ENCODE results near the gene NBEA. TPM values are rescaled to one million over a fixed set of nuclear protein-coding genes. Genes with fewer than 3 reads are reported as not detected.

Gene NBEA
- total RNA-seq (2022; extraction: Qiagen RNA extraction), result 1.9 to 2.1 TPM (median 1.9 TPM) in 5 replicates

GRCh38 chr13:34941835-34942731 is at the start of gene NBEA:
NBEA (plus strand) TSS chr13:34942270; CDS start chr13:34942821, 551 bp downstream.

GRCh38 chr13:35475960-35476943 is 534.2 kb downstream of the NBEA start, which contains the start of gene MAB21L1:
MAB21L1 (minus strand) TSS chr13:35476689; CDS start chr13:35476138, 551 bp downstream.

All from A549 treated with Mapracorat at 1 μM for 4 hours (cell line).